ENCODE data around the gene KRTAP10-9.

GRCh38 chr21:44592446-44593311 is 34.2 kb upstream of the KRTAP10-9 start, which contains the start of gene KRTAP10-6:
- TF ChIP-seq POLR2A (IDR thresholded peaks at IDR 0.05) = no peak
- no peak for TF ChIP-seq CTCF (IDR thresholded peaks at IDR 0.05)
- no peak for TF ChIP-seq POLR2AphosphoS5 (IDR thresholded peaks at IDR 0.05; ENCODE audit: insufficient read depth in 1 of 2, low read depth in 1 of 2)

All from vagina (tissue), 2 donors.